IPS-18a (cell line): Measurements from ENCODE around the gene STYK1.

Source experiments
- H3K27ac ChIP-seq: one replicate; pipeline ENCODE4 v1.5.1; 2013; ENCODE audit warnings: low read length
- H3K27me3 ChIP-seq: one replicate; pipeline ENCODE4 v1.6.1; 2013; ENCODE audit warnings: mild to moderate bottlenecking, low read length; ENCODE audit not compliant: control insufficient read depth, insufficient read depth
- H3K36me3 ChIP-seq: one replicate; pipeline ENCODE4 v1.6.1; 2013; ENCODE audit warnings: low read depth, low read length; ENCODE audit not compliant: control insufficient read depth
- H3K4me1 ChIP-seq: one replicate; pipeline ENCODE4 v1.6.1; 2013; ENCODE audit warnings: low read depth, low read length; ENCODE audit not compliant: control insufficient read depth
- H3K4me3 ChIP-seq: one replicate; pipeline ENCODE4 v1.5.1; 2013; ENCODE audit warnings: low read length
- H3K9ac ChIP-seq: one replicate; pipeline ENCODE4 v1.6.1; 2013; ENCODE audit warnings: mild to moderate bottlenecking, low read length, moderate library complexity
- H3K9me3 ChIP-seq: one replicate; pipeline ENCODE4 v1.6.1; 2013; ENCODE audit warnings: low read depth, low read length; ENCODE audit not compliant: control insufficient read depth

Gene STYK1

DNA sequence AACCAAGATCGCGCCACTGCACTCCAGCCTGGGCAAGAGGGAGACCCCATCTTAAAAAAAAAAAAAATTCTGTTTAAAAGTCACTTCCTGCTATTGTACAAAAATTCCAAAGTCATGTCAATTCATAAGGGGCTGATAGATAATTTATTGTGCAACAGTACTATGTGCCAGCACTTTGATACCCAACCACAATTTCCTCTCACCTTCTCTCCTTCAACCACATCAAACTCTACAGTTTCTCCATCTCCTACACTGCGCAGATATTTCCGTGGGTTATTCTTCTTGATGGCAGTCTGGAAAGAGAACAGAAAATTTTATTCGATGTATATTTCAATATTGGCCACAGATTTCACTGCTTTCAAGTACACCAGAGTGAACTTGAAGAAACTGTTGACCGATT is 41.6 kb upstream of the STYK1 start:
- Histone ChIP-seq H3K9me3 (no peaks in the 10 kb centered on the region), H3K9ac (no peak overlapping the region), H3K36me3 (peaks cover 55% of the 10 kb centered on the region), H3K4me3 (no peak overlapping the region), H3K27me3 (no peaks in the 10 kb centered on the region), H3K4me1 (peaks cover 40% of the 10 kb centered on the region), H3K27ac (no peak overlapping the region)

DNA sequence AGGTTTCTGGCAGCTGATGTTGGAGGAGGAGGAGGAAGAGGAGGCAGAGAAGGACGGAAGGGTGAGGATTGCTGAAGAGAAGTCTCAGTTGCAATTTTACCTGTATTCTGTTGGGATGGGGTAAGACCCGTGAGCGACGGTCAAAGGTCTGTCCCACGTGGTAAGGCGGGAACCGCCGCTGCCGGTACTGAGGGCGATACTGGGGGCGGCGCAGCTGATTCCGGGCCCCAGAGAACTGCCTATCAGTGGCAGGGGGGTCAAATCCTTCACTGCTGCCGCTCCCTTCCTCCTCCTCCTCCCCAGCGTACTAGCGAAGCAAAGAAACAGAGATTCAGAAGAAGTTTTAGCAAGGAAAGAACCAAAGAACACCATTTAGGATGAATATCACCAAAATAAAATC is 36.0 kb upstream of the STYK1 start:
- Histone ChIP-seq H3K9me3 (no peaks in the 10 kb centered on the region), H3K36me3 (peaks cover 90% of the 10 kb centered on the region), H3K4me1 (no peaks in the 10 kb centered on the region), H3K9ac (no peak overlapping the region), H3K27me3 (no peaks in the 10 kb centered on the region), H3K4me3 (no peak overlapping the region), H3K27ac (no peak overlapping the region)

- H3K36me3 ChIP-seq: peaks cover 89% of the 10 kb centered on the region
- H3K9ac ChIP-seq: no peak overlapping the region
- no peaks in the 10 kb centered on the region for H3K4me1 ChIP-seq
- no peak overlapping the region for H3K4me3 ChIP-seq
- no peaks in the 10 kb centered on the region for H3K9me3 ChIP-seq
- H3K27ac ChIP-seq: no peak overlapping the region
- H3K27me3 ChIP-seq: no peaks in the 10 kb centered on the region
These were observed 35.0 kb upstream of the STYK1 start for GRCh38 chr12:10708862-10709261.

GRCh38 chr12:10705655-10706054 is 31.8 kb upstream of the STYK1 start:
- Histone ChIP-seq H3K27me3 (no peaks in the 10 kb centered on the region), H3K9me3 (no peaks in the 10 kb centered on the region), H3K4me1 (no peaks in the 10 kb centered on the region), H3K27ac (no peak overlapping the region), H3K4me3 (no peak overlapping the region), H3K9ac (no peak overlapping the region), H3K36me3 (peaks cover 89% of the 10 kb centered on the region)

- H3K4me3 ChIP-seq: no peak overlapping the region
- H3K9me3 ChIP-seq: no peaks in the 10 kb centered on the region
- H3K27me3 ChIP-seq: no peaks in the 10 kb centered on the region
- peaks cover 87% of the 10 kb centered on the region for H3K36me3 ChIP-seq
- H3K27ac ChIP-seq: no peak overlapping the region
- H3K9ac ChIP-seq: no peak overlapping the region
- no peaks in the 10 kb centered on the region for H3K4me1 ChIP-seq
These were observed 28.0 kb upstream of the STYK1 start for GRCh38 chr12:10701843-10702242.

- Histone ChIP-seq H3K27ac (no peak overlapping the region), H3K4me3 (no peak overlapping the region), H3K36me3 (peaks cover 84% of the 10 kb centered on the region), H3K9ac (no peak overlapping the region), H3K9me3 (no peaks in the 10 kb centered on the region), H3K27me3 (no peaks in the 10 kb centered on the region), H3K4me1 (no peaks in the 10 kb centered on the region)
These were observed 27.4 kb upstream of the STYK1 start for GRCh38 chr12:10701131-10701681.

GRCh38 chr12:10700581-10700980 is 26.7 kb upstream of the STYK1 start:
- H3K36me3 ChIP-seq: peaks cover 77% of the 10 kb centered on the region
- no peaks in the 10 kb centered on the region for H3K4me1 ChIP-seq
- no peak overlapping the region for H3K4me3 ChIP-seq
- H3K27ac ChIP-seq: no peak overlapping the region
- H3K27me3 ChIP-seq: no peaks in the 10 kb centered on the region
- H3K9me3 ChIP-seq: no peaks in the 10 kb centered on the region
- H3K9ac ChIP-seq: no peak overlapping the region

GRCh38 chr12:10697862-10698261 is 24.0 kb upstream of the STYK1 start:
- H3K9ac ChIP-seq: no peak overlapping the region
- H3K27ac ChIP-seq: no peak overlapping the region
- no peaks in the 10 kb centered on the region for H3K4me1 ChIP-seq
- peaks cover 55% of the 10 kb centered on the region for H3K36me3 ChIP-seq
- no peaks in the 10 kb centered on the region for H3K27me3 ChIP-seq
- H3K4me3 ChIP-seq: no peak overlapping the region
- no peaks in the 10 kb centered on the region for H3K9me3 ChIP-seq

DNA sequence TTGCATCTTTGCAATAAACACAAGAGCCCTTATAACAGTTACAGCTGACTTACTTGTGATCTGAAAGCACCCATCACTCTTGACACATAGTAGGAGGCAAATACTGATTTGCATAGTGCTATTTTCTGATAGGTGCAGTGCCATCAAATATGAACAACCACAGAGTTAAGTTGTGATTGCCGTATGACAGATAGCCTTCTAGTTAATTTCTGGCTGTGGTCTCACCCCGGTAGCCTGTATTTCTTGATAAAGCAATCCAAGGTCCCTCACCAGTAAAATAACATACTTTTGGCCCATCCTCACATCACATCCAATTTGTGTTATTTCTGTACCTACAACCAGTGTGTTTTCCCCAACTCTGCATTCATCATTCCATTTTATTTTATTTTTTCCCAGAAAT is 23.3 kb upstream of the STYK1 start:
- Histone ChIP-seq H3K9ac (no peak overlapping the region), H3K36me3 (peaks cover 48% of the 10 kb centered on the region), H3K4me1 (no peaks in the 10 kb centered on the region), H3K4me3 (no peak overlapping the region), H3K27me3 (no peaks in the 10 kb centered on the region), H3K9me3 (no peaks in the 10 kb centered on the region), H3K27ac (no peak overlapping the region)

GRCh38 chr12:10690906-10691305 is 17.1 kb upstream of the STYK1 start:
- Histone ChIP-seq H3K4me1 (no peaks in the 10 kb centered on the region), H3K9me3 (no peaks in the 10 kb centered on the region), H3K27ac (no peak overlapping the region), H3K27me3 (no peaks in the 10 kb centered on the region), H3K9ac (no peak overlapping the region), H3K4me3 (no peak overlapping the region), H3K36me3 (no peaks in the 10 kb centered on the region)

GRCh38 chr12:10689146-10689545 is 15.3 kb upstream of the STYK1 start:
- Histone ChIP-seq H3K4me1 (no peaks in the 10 kb centered on the region), H3K36me3 (no peaks in the 10 kb centered on the region), H3K27me3 (no peaks in the 10 kb centered on the region), H3K27ac (no peak overlapping the region), H3K4me3 (no peak overlapping the region), H3K9ac (no peak overlapping the region), H3K9me3 (no peaks in the 10 kb centered on the region)

DNA sequence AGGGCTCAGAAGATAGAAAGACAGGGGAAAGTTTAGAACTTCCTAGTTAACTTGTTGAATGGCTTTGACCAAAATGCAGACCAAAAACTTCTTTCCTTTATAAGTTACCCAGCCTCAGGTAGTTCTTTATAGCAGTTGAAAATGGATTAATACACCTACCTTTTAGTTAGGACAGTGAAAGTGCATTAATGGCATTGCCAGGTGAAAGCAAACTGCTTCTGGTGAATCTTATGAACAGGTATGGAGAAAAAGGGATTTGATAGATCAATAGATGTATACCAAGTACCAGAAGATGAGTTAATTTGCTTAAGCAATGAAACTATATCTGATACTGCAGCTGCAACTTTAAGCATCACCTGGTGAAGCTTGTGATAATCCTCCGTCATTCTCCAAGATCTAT is 14.2 kb upstream of the STYK1 start:
- H3K9me3 ChIP-seq: no peaks in the 10 kb centered on the region
- H3K36me3 ChIP-seq: no peaks in the 10 kb centered on the region
- no peaks in the 10 kb centered on the region for H3K27me3 ChIP-seq
- no peak overlapping the region for H3K9ac ChIP-seq
- H3K4me1 ChIP-seq: no peaks in the 10 kb centered on the region
- no peak overlapping the region for H3K27ac ChIP-seq
- H3K4me3 ChIP-seq: no peak overlapping the region
